ENCODE results near the gene NFYA. TPM values are rescaled to one million over a fixed set of nuclear protein-coding genes. Genes with fewer than 3 reads are reported as not detected.

The NFYA gene
- total RNA-seq, 1 experiment from 2014 or later = 21.6 TPM

- DNase-seq (ENCODE audit: low spot score) = no peak
These were observed 26.7 kb upstream of the NFYA start for GRCh38 chr6:41046084-41046483.

DNA sequence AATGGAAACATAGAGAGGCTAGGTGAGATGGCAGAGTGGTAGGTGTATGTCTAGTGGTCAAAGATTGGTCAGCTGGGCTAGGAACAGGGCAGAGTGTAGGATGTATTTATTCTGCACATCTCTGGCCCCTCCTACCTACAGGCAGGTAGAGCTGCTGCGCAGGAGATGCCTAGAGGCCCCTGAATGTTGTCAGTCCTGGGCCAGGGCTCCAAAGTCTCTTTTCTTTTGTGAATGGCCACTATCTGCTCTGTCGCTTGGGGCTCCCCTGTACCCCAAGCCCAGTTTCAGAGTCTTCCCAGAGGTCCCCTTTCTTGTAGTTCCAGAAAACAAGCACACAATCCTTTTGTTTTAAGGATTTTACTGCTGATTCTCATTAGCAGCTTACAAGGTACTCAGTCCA, 25.5 kb upstream of the NFYA start:
- no peak for DNase-seq (ENCODE audit: low spot score)

DNA sequence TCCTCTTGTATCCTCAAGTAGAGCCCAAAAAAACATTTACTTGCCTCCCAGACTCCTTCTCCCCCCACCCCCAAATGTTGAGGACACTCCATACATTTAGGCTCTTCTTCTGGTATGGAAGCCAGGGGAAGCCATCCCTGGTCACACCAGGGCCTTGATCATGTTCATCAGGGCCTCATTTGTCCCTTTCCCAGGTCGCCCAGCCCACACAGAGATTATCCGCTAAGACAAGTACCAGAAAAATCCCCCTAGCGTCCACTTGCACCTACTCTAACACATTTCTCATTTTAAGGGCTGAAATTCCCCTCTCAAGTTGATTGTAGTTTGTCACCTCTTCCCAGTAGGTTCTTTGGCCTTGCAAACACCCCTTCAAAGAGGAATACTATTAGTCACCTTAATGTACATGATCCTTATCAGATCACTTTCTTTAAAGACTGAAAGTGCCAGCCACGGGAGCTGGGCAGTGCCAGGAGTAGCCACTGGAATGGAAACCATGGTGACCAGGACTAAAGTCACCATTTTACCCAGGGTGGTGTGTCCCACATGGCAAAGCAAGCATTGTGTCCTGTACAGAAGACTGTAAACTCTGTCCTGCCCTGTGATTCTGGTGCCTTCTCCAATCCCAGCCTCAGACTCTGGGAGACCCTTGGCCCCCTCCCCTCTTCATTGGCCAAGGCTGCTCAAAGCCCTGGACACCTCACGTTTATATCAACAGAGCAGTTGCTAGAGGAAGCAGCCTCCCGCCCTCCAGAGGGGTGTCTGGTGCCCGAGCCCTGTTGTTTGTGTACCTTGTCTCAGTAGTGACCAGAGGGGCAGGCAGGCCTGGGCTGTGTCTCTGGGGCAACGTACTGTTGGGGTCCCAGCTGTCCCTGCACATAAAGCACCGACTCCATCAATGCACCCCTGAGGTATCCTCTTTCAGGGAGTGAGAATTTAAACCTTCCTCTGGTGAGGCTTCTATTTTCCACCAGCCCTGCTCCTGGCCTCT, 24.7 kb upstream of the NFYA start:
- DNase-seq (ENCODE audit: low spot score) = no peak

DNA sequence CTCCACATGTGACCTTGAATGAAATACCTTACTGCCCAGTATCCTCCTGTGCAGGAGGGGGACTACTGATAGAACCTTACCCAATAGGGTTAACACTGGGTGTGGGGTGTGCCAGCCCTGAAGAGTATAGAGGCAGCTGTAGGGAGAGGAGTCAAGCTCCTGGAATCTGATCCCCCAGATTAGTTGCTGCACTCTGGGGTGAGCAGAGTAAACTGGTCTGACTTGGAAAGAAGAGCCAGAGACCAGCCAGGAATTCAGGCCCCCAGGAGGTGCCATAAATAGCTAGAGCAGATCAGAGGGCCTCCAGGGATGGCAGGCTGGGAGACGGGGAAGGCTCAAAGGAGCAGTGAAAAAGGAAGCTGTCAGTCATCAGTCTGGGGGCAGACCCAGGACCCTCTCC, 23.3 kb upstream of the NFYA start:
- DNase-seq (ENCODE audit: low spot score) = no peak

GRCh38 chr6:41049955-41050354, 22.8 kb upstream of the NFYA start:
- DNase-seq (ENCODE audit: low spot score) = no peak

- no peak for DNase-seq (ENCODE audit: low spot score)
These were observed 22.2 kb upstream of the NFYA start for GRCh38 chr6:41050536-41050935.

DNA sequence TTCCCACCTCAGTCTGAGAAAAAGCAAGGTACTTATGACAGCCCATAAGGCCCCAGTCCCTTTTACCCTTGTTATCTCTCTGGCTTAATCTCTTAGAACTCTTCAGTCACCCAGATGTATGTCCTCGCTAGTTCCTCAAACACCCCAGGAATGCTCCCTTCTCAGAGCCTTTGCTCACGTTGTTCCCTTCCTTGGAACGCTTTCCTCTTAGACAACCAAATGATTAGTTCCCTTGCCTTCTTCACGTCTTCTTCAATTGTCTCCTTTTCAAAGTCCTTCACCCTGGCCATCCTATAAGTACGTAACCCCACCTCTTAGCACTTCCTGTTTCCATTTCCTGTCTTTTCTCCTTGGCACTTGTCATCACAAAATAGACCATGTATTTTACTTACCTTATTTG, 20.9 kb upstream of the NFYA start:
- DNase-seq (ENCODE audit: low spot score) = no peak

- no peak for DNase-seq (ENCODE audit: low spot score)
These were observed 19.7 kb upstream of the NFYA start, which contains the start of gene APOBEC2 for GRCh38 chr6:41053041-41053440. TSS of gene APOBEC2 (plus strand) at chr6:41053202. CDS start at chr6:41053348, 146 bp downstream.

DNA sequence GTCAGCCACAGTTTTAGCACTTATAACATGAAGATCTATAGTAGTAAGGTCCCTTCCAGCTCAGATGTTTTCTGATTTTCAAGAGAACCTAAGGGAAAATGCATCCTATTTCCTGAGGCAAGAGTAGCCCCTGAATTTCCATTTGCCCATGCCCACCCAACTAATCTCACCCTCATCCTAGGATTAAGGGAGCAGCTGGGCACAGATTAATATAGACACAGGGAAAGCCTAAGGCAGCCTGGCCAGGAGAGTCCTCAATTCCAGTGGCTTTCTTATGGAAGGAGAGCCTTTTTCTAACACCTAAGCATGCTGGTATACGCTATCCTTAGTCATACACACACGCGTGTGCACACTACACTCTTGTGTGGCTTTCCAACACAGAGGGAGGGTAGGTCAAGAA, 18.3 kb upstream of the NFYA start:
- no peak for DNase-seq (ENCODE audit: low spot score)

GRCh38 chr6:41055149-41055548, 17.6 kb upstream of the NFYA start:
- DNase-seq (ENCODE audit: low spot score) = no peak

DNA sequence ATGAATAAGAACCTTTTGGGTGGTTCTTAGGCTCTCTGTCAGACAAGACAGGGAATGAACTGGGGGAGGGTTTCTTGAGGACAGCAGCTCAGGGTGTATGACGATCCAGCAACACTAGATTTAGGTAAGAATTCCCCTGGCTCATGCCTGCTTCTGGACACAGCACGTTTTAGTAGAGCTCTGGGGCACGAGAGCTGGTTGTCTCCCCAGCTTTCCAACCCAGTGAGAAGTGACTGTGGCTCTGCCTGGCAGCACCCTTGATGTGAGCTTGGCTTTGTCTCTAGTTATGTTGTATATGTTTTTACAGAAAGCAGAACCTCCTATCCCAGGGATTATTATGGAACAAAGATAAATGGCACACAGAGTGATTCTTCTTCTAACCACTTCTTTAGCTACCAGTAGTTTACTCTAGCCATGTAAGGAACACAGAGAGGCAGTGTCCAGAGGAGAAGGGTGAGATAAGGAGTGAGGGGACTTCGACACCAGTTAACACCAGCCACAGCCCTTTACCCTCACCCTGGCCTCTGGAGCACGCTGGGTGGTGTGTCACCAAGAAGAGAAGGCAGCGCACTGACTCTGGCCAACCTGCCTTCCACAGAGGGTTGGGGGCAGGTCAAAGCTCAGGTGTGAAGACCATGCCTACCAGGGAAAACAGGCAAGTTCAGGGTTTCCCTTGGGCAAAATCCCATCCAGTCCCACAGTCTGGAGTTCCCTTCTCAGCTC, 15.8 kb upstream of the NFYA start:
- no peak for DNase-seq (ENCODE audit: low spot score)

DNA sequence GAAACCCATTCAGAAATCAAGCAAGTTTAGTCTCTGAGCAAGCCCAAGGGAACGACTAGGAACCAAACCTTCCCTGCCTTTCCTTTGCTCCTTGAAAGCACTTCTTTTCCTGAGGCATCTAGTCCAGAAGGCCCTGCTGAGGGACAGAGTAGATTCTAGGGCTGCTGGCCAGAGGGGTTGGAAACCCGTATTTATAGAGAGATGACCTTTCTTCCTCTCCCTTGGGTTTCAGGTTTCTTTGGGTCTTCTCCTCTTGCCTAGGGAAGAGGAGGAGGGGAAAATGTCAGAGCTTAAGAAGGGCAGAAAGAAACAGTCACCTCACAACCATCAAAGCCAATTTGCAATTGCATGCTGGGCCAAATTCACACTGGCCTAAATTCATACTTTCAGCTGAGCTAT, 14.0 kb upstream of the NFYA start:
- no peak for DNase-seq (ENCODE audit: low spot score)

DNA sequence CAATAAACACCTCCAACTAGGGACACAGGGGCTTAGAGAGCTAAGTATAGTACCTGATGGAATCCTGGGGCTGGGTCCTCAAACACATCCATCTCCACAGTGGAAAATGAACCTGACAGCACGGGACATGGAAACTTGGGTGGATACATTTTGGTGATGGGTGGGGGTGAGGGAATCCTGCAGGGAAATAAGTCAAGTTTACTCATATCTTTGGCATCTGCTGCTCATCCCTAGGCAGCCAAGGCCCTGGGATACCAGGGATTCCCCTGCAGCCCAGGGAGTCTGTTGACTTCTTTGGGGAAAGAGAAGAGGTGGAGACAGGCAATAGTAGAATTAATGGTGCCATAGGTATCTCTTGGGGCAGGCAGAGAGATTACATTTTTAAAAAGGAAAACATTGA, 13.2 kb upstream of the NFYA start:
- DNase-seq (ENCODE audit: low spot score) = no peak

- DNase-seq (ENCODE audit: low spot score) = no peak
These were observed 11.5 kb upstream of the NFYA start for GRCh38 chr6:41061196-41061726.

DNA sequence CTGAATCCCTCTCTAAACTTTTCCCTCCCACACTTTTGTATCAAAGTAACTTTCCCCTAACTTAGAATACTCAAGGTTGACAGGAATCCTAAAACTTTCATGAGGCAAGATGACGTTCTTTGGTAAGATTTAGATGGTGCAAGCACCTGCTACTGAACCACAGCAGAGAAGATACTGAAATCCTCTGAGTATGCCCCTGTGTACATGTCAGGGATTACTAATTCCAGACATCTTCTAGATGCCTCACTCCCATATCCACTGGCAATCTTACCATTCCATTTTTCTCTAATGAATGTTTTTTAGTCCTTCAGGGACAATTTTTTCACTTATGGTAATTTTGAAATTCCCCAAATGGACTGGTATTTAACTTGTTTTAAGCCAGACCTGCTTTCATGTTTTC, 10.7 kb upstream of the NFYA start:
- no peak for DNase-seq (ENCODE audit: low spot score)

DNA sequence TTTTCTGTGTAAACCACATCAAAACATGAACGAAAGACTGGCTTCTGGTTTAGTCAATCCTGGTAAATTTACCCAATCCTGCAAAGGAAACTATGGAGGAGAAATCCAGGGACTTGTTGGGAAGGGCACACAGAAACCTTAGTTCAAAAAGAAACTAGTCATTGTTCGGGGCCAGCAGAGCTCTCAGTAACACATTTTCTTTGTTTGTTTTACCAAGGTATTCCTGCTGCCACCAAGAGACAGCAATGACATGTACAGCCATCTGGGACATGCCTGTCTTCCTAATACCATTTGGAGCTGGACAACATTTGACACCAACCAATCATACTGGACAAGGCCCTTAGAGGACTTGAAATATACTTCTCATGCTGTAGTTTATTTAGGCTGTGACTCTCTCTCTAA, 8.9 kb upstream of the NFYA start:
- no peak for DNase-seq (ENCODE audit: low spot score)

GRCh38 chr6:41064841-41065240, 7.9 kb upstream of the NFYA start:
- DNase-seq (ENCODE audit: low spot score) = no peak

- no peak for DNase-seq (ENCODE audit: low spot score)
These were observed 7.2 kb upstream of the NFYA start for GRCh38 chr6:41065550-41066026.

DNA sequence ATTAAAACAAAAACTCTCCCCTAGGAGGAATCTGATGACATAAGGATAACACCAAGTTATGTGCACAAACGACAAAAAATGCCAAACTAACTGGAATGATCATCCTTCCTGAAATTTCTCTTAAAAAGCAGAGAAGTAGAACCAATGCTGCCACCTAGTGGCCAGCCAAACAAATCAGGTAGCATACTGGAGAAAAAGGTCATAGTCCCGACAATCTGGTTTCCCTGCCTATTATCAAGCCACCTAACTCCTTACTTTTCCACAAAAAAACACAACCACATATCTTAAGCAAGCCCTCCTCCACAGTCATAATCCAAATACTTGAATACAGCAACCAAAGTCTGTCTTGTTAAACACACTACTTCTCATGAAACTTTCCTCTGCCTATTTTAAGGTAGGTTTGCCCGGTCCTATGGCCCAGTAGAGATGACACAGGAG, 5.9 kb upstream of the NFYA start:
- DNase-seq (ENCODE audit: low spot score) = peak; percentile 73

DNA sequence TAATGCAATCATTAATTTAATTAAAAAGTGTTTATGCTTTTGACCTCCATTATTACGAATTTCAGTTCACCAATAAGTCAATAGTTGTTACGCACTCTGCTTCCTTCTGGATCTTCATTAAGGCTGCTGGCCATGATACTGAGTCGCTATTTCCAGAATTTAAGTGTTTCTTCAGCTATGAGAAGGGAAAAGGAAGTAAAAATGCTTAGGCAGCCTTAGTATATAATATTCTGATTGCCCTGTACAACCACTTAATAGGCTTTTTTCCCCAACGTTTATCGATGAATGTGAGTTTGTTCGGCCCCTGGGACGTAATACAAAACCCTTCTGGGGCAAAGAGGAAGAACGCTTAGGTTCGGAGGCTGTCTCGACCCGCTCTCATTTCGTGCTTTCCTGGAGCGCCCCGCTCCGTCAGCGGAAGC, 1.3 kb upstream of the NFYA start:
- DNase-seq (ENCODE audit: low spot score) = no peak

GRCh38 chr6:41071923-41072835, 595 bp upstream of the NFYA start, which contains the start of gene OARD1:
TSS of gene OARD1 (minus strand) at chr6:41072356. CDS start at chr6:41071634, 722 bp downstream.
- DNase-seq (ENCODE audit: low spot score) = peak; percentile 99
